Measurements from ENCODE around the gene GP1BB. TPM values are rescaled to one million over a fixed set of nuclear protein-coding genes. Genes with fewer than 3 reads are reported as not detected.

The GP1BB gene
- polyA plus RNA-seq, 1 donor, result 2.9 TPM

DNA sequence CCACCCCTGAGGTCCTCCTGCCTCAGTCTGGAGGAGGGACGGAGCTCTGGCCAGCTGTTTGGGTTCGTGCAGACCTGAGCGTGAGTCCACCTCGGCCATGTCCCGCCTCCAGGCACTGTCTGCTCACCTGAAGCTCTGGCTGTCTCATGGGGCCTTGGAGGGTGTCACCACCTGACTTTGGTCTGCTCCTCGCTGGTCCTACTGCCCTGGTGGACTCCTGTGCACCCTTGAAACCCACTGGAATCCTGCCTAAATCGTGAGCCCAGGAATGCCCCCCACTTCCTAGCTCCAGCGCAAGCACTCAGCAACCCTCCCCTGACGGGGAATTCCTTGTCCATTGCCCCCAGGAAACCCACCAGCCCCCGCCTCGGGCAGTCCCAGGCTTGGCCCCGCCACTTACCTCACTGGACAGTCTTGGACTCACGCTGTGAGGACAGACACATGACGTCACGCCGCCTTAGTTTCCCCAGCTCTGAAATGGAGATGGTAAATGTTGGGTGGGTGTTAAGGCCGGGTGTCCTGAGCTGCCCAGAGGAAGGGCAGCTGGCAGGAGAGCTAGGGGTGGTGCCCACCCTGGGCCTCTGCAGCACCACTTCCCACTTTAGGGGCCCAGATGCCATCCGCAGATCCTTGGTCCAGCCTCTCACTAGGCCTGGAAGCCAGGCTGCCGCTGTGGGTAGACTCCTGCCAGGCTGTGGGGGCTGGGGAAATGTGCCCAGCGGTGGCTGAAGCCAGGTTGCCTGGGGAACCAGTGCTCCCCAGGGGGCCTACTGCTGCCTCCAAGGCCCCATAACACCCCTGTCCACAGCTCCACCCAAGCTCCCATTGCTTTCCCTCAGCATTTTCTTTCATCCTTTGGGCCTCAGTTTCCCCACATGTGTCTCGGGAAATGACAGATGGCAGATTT lies 19.1 kb downstream of the GP1BB start:
- no peak for DNase-seq

DNA sequence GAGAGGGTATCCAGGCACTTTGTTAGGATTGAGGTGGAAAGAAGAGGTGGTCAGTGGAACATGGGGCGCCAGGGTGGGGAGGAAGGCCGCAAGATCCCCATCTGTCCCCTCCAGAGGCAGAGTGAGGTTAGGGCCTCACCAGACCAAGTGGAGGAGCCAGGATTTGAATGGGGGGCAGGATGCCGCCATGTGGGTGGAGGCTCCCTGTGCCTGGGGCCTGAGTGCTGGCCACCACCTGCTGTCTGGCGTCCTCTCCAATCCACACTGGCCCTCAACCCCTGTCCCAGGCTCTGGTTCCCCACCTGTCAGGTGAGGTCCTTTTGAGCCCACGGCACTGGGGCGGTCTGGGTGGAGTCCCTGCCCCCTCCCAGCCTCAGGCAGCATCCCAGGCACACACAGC lies 19.7 kb downstream of the GP1BB start:
- DNase-seq, result no peak

DNA sequence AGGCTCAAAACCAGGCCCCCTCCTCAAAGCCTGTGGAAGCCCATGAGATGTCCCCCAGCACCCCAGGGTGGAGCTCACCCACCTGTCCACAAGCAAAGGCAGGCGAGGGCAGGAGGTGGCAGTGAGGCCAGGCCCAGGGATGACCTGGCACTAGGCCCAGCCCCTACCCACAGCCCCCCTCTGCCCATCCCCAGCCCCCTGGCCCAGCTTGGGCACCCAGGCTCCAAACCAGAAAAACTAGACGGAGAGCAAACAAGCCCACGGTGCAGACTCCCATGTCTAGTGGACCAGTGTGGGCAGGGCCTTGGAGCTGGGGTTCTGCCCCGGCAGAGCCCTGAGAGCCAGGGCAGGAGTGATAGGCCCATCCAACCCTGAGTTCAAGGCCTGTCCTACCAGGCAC lies 20.3 kb downstream of the GP1BB start:
- no peak for DNase-seq

DNA sequence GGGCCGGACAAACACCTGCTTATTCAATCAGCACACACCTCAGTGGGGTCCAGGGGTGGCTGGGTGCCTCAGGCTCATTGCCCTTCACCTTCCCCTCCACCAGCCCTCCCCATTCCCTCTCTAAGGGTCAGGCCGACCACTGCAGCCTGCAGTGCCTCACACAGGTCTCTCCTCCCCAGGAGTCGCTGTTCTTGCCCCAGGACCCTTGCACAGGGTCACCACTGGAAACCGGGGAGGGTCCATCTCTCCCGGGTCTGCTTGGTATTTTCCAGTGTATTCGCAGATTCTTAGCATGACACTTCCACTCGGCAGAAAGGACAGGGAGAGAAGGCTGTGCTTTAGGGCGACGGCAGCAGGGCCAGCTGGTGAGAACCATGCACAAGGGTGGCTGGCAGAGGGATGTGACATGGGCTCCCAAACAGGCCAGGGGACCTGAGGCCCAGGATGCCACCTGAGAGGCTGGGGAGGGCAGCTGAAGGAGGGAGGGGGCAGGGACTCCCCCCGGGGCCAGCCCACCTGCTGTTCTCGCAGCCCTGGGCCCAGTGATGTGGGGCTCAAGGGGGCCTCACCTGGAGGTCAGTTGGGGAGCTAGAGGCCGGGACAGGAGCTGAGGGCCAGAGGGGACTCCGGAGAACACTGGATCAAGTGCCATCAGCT lies 21.1 kb downstream of the GP1BB start:
- DNase-seq, result no peak

DNA sequence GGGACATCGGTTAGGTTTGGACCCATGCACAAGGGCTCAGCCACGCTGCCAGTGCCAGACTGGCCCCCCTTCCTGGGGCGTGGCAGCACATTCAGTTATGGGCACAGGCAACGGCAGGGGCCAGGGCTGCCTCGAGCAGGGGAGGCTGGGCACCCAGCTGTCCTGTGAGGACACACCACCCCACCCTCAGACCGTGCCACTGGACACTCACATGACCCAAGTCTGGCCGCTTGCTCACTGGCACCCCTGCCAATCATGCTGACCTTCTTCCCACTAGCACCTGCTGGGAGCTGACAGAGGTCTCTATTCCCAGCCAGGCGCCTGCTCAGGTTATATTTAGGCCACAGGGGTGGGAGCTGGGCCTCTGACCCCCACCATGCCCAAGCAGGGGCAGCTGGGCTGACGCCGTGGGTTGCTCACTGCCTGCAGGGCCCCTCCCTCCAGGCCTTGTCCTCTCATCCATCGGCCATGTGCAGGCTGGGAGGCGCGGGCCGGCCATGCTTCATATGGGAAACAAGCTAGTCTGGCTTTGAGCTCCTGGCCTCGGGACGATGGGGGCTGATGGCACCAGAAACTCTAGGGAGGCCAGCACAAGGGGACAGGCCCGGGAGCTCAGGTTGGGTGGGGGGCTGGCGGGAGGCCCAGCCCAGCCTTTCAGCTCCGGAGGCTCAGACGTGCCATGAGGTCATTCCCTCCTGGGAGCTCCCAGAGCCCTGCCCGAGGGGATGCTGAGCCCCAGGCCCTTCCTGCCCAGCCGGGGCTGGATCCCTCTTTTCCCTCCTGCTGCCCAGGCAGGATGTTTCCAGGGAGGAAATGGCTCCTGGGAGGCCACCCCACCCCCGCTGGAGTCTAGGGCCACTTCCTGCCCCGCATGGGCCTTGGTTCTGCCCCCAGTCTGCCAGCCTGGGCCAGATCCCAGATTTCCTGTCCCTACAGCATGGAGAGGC lies 22.1 kb downstream of the GP1BB start:
- DNase-seq, result no peak

DNA sequence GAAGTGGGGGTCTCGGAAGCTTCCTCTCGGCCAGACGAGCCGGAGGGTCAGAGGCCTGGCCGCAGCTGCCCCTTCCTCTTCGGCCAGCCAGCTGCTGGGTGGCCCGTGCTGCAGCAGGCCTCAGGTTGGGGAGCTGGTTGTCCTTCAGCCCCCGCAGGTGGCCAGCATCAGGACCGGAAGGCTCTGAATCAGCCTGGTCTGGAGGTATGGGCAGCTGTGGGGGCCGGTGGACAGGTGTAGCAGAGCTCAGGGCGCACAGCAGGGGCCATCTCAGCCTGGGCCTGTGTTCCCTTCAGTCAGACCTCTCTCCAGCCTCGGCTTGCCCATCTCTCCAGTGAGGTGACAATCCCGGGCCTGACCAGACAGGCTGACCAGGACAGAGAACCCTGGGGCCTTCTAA lies 23.4 kb downstream of the GP1BB start:
- DNase-seq, result no peak

DNA sequence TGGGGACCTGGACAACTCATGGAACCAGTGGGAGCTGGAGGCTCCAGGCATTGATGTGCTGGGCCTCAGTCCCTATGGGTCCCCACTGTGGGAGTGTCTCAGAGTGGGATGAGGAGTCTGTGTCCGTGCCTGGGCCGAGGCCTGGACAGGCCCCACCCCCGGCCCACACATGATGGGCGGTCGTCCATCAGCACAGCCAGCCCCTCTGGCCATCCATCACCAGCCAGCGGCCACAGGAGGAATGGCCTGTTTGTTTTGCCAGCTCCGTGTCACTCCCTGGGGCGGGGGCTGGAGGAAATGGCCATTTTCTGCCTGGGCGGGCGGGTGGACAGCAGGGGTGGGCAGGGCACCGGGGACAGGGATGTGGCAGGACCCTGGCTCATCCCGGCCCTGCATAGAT lies 24.2 kb downstream of the GP1BB start:
- DNase-seq, result no peak

DNA sequence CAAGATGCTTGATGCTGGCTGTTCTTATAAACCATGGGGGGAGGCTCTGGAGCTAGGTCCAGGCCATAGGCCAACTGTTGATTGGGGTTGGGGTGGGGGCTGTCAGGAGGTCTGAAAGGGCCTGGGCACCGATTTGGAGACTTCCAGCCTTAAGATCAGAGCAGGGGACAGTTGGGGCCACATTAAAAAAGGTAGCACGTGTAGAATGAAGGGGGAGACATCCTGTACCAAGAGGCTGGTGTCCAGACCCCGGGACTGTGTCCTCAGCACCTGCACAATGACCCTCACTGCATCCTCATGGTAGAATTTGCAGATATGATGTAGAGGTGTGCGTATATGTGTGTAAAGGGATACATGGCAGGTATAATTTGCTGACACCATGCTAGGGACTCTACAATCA lies 24.8 kb downstream of the GP1BB start:
- DNase-seq, result no peak

DNA sequence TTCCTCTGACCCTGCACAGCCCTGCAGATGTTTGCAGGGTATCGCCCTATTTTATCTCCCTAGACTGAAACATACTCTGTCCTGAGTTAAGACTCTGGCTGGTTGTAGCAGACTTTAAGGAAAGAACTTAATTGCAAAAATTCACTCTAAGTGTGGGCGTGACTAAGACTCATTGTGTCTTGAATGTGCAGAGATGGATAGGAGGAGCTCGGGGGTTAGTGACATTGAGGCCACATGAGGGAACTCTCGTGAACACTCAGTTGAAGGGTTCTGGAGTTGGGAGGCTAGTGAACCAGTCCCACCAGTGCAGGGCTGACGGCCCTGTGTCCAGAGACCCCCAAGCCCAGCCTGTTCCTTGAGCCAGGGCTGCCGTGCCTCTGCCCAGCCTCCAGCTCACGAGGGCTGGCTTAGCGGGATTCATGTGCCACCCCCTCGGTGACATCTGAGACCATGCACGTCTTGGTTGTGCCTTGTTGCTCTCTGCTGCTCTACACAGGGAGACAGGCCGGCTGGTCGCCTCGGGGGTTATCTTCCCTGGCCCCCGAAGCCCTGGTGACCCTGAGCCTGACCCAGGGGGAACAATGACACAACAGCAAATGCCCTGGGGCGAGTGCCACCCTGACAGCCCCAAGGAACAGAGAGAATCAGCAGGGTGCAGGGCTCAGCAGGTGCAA lies 25.8 kb downstream of the GP1BB start:
- no peak for DNase-seq

DNA sequence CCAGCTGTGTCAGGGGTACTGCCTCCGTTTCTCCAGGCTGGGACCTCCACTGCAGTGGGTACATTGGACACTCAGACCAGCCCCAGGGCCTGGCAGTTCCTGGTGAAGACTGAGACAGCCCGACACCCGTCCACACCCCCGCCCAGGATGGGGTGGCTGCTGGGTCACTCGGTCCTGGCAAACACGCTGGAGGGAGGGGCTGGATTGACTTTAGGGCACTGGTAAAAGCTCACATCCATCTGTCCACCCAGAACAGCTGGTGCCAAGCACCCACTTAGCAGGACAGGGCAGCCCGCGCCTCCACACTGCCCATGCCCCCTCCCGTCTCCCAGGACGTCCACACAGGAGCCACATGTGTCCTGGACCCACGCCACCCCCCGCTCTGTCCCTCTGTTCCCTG lies 26.5 kb downstream of the GP1BB start:
- DNase-seq, result no peak

DNA sequence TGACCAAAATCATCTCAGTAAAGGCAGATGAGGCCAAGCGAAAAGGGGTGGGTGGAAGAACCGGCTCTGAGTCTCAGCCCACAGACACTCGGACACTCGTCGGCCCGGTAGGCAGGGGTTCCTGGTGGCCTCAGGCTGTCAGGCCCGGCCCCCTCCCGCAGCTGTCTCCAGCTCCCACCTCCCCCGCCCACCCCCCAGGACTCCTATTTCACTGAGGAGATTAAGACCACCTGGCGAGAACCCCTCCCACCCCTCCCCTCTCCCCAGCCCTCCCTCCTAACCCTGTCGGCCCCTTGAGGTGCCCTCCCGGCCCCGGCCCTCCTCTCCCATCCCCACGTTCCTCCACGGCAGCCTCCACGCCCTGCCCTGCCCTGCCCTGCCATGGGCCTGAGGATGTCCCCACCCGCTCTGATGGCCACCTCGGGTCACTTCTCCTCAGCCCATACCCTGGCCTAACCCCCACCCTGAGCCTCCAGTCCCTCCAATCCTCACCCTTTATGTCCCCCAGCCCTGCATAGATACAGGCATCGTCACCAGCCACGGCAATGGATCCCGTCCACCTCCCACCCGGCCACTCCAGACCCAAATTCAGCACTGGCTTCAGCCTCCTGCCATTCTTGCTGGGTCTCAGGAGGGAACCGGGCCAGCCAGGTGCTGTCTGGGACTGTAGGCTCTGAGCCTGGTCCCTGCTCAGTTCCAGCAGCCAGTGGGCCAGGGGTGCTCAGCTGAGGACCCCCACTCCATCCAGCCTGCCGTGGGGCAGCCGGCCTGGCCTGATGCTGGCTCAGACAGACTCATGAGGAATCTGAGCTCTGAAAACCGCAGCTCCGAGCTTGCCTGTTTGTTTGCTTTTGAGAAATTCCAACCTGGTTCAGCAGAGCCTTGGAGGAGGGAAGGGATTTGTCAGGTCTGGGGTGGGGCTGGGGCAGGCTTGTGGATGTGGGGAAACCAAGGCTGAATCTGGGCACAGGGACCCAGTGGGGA lies 27.5 kb downstream of the GP1BB start:
- DNase-seq, result no peak

DNA sequence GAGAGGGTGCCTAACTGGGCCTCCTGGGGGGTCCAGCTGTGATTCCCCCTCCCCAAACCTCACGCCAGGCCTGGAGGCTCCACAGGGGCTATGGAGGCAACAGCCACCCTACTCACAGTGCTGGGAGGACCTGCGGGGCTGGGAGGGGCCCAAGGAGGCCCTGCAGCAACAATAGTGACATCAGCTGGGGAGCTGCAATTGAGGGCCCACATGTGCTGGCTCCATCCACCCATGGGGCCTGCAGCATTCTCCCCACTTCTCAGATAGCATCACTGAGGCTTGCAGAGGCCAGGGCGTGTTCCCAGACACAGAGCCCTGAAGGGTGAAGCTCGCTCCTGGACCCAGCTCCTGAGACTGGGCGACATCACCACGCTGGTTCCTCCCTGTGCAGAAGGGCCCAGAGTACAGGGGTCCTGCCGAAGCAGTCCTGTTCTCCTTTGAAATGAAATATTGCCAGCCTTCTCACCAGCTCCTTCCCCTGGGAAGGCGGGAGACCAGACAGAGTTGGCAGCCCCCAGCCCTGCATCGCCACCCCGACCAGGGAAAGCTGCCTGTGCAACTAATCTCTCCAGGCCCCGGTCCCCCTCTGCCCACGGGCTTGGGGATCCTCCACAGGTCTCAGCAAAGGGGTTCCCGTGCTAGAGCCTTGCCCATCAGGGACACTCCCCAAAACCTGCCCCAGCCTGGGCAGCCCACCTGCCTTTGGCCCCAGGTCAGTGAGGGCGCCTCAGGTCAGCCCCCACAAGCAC lies 28.3 kb downstream of the GP1BB start:
- DNase-seq, result no peak

DNA sequence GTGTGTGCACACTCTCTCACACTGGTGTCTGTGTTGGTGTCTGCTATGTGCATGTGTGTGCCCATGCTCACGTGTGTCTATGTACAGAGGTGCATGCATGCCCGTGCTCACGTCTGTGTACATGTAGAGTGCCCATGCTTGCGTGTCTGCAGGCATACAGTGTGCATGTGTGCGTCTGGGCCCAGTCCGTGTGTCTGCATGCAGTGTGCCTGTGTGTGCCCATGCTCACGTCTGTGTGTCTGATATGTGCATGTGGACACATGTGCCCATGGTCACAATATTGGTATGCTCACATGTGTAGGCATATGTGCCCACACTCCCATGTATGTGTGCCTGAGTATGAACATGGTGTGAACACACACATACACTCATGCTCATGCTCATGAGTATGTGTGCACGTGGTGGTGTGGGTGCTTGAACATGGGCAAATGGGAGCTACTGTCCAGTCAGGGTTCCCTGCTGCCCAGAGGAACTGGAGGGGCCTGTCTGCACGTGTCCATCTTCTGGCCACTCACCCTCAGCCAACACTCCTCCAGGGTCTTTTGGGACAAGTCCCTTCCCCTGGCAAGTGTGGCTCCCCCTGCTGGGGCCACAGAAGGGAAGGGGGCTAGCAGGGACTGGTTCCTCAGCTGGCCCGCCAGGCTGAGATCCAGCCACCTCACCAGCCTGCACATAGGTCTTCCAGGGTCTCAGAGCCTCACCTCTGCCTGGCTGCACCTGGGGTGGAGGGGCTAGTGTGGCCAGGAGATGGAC lies 29.9 kb downstream of the GP1BB start:
- no peak for DNase-seq

DNA sequence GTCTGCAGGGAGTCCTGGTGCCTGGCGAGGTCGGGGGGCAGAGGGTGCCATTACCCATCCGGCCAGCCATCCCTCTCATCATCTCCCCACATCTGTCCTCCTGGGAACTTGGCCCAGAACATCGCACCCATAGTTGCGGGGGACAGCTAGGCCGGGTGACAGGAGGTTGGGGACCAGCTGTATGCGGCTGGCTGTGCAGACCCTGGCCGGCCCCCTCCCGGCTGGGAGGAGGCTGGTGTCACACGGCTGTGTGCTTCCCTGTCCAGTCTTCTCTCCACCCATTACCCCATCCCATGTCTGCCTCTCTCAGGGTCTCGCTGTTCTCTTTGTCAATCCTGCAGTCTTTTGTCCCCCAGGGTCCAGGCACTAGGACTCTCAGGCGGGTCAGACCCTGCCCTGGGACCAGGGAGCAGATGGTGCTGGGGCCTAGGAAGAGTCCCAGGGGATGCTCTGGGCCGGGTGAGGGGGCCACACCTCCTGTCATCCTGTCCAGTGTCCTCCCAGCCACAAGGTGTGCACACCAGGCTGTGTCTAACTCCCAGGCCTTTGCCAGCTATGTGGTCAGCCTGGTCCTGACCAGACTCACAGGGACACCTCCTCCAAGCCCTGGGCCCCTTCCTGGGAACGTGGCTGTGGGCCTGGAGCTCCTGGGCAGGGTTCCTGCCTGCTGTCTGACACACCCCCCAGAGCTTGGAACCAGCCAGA lies 30.8 kb downstream of the GP1BB start:
- no peak for DNase-seq

DNA sequence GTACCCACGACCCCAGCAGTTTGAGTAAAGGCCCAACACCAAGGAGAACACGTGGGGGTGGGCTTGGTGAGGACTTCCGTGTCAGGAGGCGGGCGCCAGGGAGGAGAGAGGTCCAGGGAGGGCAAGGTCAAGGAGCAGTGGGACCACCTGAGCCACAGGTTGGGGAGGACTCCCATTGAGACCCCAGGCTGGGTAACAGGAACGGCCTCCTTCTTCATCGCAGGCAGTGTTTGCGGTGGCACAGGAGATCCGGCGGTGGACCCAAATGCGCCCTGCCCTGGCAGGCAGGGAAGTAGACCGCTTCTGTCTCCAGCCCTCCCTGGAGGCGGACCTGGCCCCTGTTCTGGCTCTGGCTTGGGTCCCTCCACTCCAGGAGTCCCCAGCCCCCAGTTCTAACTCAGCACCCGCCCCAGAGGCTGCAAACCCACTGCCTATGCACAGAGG lies 31.4 kb downstream of the GP1BB start:
- DNase-seq, result no peak

DNA sequence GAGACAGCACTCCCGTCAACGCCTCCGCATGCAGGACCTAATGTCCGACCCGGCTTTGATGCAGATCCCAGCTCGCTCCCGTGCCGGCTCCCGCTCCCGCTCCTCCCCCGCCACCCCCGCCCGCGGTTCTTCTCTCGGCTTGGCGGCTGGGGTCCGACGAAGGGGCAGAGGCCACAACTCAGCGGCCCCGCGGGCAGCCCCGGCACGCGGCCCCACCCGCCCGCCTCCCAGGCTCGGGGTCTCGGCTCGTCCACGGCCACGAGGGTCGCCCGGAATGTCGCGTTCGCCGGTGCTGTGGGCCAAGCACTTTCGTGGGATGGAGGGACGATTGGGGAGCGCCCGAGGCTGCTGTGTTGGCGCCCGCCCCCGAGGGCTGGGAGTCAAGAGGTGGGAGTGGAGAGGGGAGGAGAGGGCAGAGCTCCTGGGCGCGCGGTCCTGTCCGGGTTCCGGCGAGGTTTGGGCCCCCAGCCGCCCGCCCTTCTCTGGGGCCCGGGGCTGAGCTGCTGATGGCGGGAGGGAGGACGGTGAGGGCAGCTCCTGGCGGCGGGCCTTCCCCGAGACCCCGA lies 31.9 kb downstream of the GP1BB start:
- no peak for DNase-seq

DNA sequence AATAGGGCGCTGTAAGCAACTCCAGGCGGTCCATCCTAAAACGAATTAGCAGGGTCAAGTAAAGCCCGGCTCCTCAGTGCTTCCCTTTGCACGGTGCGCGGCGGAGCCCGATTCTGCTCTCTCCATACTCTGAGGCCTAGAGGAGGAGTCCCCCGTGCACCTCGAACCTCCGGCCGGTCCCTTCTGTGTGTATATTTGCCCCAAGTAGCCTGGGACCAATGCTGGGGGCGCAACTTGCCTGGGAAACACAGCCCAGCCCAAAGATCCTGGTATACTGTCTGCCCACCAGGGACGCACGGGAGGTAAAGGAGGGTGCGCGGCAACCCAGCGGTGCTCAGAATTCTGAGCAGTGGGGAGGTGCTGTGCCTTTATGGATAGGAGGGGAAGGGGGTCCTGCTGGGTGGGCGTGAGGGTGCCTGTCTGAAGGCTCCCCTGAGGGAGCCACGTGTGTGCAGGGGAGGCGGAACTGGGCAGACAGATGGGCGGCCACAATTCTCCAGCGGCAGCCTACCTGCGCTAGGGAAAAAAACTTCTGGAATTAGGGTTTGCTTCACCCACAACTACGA lies 32.5 kb downstream of the GP1BB start:
- no peak for DNase-seq

All from left kidney (tissue), 2 donors.